Measurements from ENCODE around the gene NUP107. TPM values are rescaled to one million over a fixed set of nuclear protein-coding genes. Genes with fewer than 3 reads are reported as not detected.

The NUP107 gene
- total and polyA plus RNA-seq, 2 donors (not counting 1 experiment from before 2014, with no cell fraction given), result 23.2 to 77.3 TPM

- CTCF ChIA-PET, result no interaction called here
- no peak for ATAC-seq (ENCODE audit: low read depth)
- no peak for TF ChIP-seq EZH2 (IDR thresholded peaks at IDR 0.05; ENCODE audit: borderline replicate concordance, insufficient read depth, low read depth, low read length, poor library complexity, severe bottlenecking)
- TF ChIP-seq, protein P1, sequence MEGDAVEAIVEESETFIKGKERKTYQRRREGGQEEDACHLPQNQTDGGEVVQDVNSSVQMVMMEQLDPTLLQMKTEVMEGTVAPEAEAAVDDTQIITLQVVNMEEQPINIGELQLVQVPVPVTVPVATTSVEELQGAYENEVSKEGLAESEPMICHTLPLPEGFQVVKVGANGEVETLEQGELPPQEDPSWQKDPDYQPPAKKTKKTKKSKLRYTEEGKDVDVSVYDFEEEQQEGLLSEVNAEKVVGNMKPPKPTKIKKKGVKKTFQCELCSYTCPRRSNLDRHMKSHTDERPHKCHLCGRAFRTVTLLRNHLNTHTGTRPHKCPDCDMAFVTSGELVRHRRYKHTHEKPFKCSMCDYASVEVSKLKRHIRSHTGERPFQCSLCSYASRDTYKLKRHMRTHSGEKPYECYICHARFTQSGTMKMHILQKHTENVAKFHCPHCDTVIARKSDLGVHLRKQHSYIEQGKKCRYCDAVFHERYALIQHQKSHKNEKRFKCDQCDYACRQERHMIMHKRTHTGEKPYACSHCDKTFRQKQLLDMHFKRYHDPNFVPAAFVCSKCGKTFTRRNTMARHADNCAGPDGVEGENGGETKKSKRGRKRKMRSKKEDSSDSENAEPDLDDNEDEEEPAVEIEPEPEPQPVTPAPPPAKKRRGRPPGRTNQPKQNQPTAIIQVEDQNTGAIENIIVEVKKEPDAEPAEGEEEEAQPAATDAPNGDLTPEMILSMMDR (IDR thresholded peaks at IDR 0.05), result no peak
- Histone ChIP-seq H3K79me2 (ENCODE audit: control insufficient read depth, insufficient read depth, low read length) (no peaks in the 10 kb centered on the region), H3K4me1 (ENCODE audit: control insufficient read depth in 2 of 2, insufficient read depth in 2 of 2, low read length in 2 of 2) (no peaks in the 10 kb centered on the region), H3K9ac (ENCODE audit: low read length) (no peak overlapping the region), H3K4me3 (ENCODE audit: control extremely low read depth in 1 of 5, extremely low read depth in 1 of 5, insufficient read depth in 1 of 5, low read depth in 2 of 5, low read length in 4 of 5) (no peak overlapping the region), H4K20me1 (ENCODE audit: control insufficient read depth, insufficient read depth, low read length, poor library complexity, severe bottlenecking) (no peaks in the 10 kb centered on the region), H3K9me3 (ENCODE audit: control extremely low read depth in 1 of 3, control insufficient read depth in 2 of 3, insufficient read depth in 1 of 3, low read length in 2 of 3) (no peaks in the 10 kb centered on the region), H3K4me2 (replicated peaks; ENCODE audit: low read depth, low read length, poor library complexity, severe bottlenecking) (no peak overlapping the region), H3K27me3 (replicated peaks in 1 of 4; ENCODE audit: control extremely low read depth in 1 of 4, control insufficient read depth in 3 of 4, insufficient read depth in 4 of 4, low read length in 3 of 4) (no peaks in the 10 kb centered on the region), H3K27ac (ENCODE audit: low read length in 2 of 2) (no peak overlapping the region), H2AFZ (ENCODE audit: insufficient read depth, low read depth, low read length, poor library complexity, severe bottlenecking) (no peak overlapping the region), H3K36me3 (replicated peaks in 1 of 2; ENCODE audit: control extremely low read depth in 1 of 2, control insufficient read depth in 1 of 2, extremely low read depth in 1 of 2, insufficient read depth in 2 of 2, low read length in 1 of 2) (peaks cover 0 to 38% of the 10 kb centered on the region in 2 experiments)
- intact Hi-C loops (cut with micrococcal nuclease), result no loop called here
- no peaks in the 10 kb centered on the region for H3K4me1 Mint-ChIP-seq
- POLR2A ChIA-PET, result no interaction called here
- 94% methylated on average over 7 of the region's 8 CpGs for WGBS (ENCODE audit: insufficient coverage)
- no peak overlapping the region for H3K4me3 Mint-ChIP-seq
- no peak overlapping the region for H3K27ac Mint-ChIP-seq
- no peaks in the 10 kb centered on the region for H3K27me3 Mint-ChIP-seq
- no peaks in the 10 kb centered on the region for H3K9me3 Mint-ChIP-seq (ENCODE audit: insufficient read depth)
- no peak for DNase-seq
Observed at GRCh38 chr12:68761901-68762630, 75.3 kb downstream of the NUP107 start.

DNA sequence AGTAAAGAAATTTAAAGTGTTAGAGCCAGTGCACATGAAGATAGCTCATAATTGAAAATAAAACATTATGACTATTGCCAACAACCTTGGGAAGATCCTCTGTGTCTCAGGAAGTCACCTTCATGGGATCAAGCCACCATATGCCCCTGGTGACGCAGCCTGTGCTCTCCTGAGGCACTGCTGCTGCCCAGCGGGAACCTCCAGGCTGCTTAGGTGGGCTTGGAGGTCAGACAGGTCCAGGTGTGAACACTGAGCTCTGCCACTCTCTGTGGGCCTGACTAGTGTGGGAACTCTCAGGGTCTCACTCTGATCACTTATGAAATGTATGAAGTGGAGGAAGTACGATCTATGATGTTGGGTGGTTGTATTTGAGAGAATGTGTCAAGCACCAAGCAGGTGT is 75.9 kb downstream of the NUP107 start:
- no peak for DNase-seq
- H3K9me3 Mint-ChIP-seq (ENCODE audit: insufficient read depth), result no peaks in the 10 kb centered on the region
- H3K9ac ChIP-seq (ENCODE audit: low read length), result no peak overlapping the region
- no peak overlapping the region for H3K27ac Mint-ChIP-seq
- no peaks in the 10 kb centered on the region for H3K4me1 Mint-ChIP-seq
- intact Hi-C loops (cut with micrococcal nuclease), result no loop called here
- TF ChIP-seq, protein P1 (IDR thresholded peaks at IDR 0.05), result no peak
- no peak for TF ChIP-seq EZH2 (IDR thresholded peaks at IDR 0.05; ENCODE audit: borderline replicate concordance, insufficient read depth, low read depth, low read length, poor library complexity, severe bottlenecking)
- CTCF ChIA-PET, result no interaction called here
- POLR2A ChIA-PET, result no interaction called here
- no peak overlapping the region for H3K27ac ChIP-seq (ENCODE audit: low read length in 2 of 2)
- H3K9me3 ChIP-seq (ENCODE audit: control extremely low read depth in 1 of 3, control insufficient read depth in 2 of 3, insufficient read depth in 1 of 3, low read length in 2 of 3), result no peaks in the 10 kb centered on the region
- H4K20me1 ChIP-seq (ENCODE audit: control insufficient read depth, insufficient read depth, low read length, poor library complexity, severe bottlenecking), result no peaks in the 10 kb centered on the region
- no peaks in the 10 kb centered on the region for H3K4me1 ChIP-seq (ENCODE audit: control insufficient read depth in 2 of 2, insufficient read depth in 2 of 2, low read length in 2 of 2)
- no peak for ATAC-seq (ENCODE audit: low read depth)
- no peak overlapping the region for H3K4me3 Mint-ChIP-seq
- H2AFZ ChIP-seq (ENCODE audit: insufficient read depth, low read depth, low read length, poor library complexity, severe bottlenecking), result no peak overlapping the region
- H3K36me3 ChIP-seq (replicated peaks in 1 of 2; ENCODE audit: control extremely low read depth in 1 of 2, control insufficient read depth in 1 of 2, extremely low read depth in 1 of 2, insufficient read depth in 2 of 2, low read length in 1 of 2), result peaks cover 0 to 38% of the 10 kb centered on the region in 2 experiments
- H3K27me3 Mint-ChIP-seq, result no peaks in the 10 kb centered on the region
- 100% methylated on average over 2 of the region's 3 CpGs for WGBS (ENCODE audit: insufficient coverage)
- no peaks in the 10 kb centered on the region for H3K27me3 ChIP-seq (replicated peaks in 1 of 4; ENCODE audit: control extremely low read depth in 1 of 4, control insufficient read depth in 3 of 4, insufficient read depth in 4 of 4, low read length in 3 of 4)
- H3K79me2 ChIP-seq (ENCODE audit: control insufficient read depth, insufficient read depth, low read length), result no peaks in the 10 kb centered on the region
- no peak overlapping the region for H3K4me3 ChIP-seq (ENCODE audit: control extremely low read depth in 1 of 5, extremely low read depth in 1 of 5, insufficient read depth in 1 of 5, low read depth in 2 of 5, low read length in 4 of 5)
- no peak overlapping the region for H3K4me2 ChIP-seq (replicated peaks; ENCODE audit: low read depth, low read length, poor library complexity, severe bottlenecking)
